ENCODE results near the gene ALDOA.
"Not testable (repeated sequence)": the region's sequence is repeated elsewhere in the genome, so short reads cannot be mapped to it uniquely, and the experiment has no call there.

ALDOA gene

GRCh38 chr16:30065102-30065942, at the start of gene ALDOA:
ALDOA (plus strand) TSS chr16:30065760; CDS start chr16:30066898, 1,138 bp downstream.
- peak; percentile 91 for DNase-seq (ENCODE audit: low read depth)

GRCh38 chr16:30016555-30017276, 48.8 kb upstream of the ALDOA start:
- no peak for DNase-seq (ENCODE audit: low read depth)

DNA sequence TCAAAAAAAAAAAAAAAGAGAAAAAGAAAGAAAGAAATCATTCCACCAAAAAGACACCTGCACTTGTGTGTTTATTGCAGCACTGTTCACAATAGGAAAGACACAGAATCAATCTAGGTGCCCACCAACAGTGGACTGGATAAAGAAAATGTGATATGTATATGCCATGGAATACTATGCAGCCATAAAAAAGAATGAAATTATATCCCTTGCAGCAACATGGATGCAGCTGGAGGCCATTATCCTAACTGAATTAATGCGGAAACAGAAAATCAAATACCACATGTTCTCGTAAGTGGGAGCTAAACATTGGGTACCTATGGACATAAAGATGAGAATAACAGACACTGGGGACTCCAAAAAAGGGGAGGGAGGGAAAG, 48.3 kb upstream of the ALDOA start:
- no peak for DNase-seq (ENCODE audit: low read depth)

DNA sequence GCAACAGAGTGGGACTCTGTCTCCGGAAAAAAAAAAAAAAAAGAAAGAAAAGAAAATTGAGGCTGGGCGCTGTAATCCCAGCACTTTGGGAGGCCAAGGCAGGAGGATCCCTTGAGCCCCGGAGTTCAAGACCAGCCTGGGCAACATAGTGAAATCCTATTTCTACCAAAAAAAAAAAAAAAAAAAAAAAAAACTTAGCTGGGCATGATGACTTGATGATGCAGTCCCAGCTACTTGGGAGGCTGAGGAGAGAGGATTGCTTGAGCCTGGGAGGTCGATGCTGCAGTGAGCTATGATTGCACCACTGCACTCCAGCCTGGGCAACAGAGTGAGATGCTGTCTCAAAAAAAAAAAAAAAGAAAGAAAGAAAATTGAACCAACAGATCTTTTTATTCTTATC, 47.6 kb upstream of the ALDOA start:
- DNase-seq (ENCODE audit: low read depth): not testable (repeated sequence)

GRCh38 chr16:30018731-30019158, 46.8 kb upstream of the ALDOA start:
- no peak for DNase-seq (ENCODE audit: low read depth)

DNA sequence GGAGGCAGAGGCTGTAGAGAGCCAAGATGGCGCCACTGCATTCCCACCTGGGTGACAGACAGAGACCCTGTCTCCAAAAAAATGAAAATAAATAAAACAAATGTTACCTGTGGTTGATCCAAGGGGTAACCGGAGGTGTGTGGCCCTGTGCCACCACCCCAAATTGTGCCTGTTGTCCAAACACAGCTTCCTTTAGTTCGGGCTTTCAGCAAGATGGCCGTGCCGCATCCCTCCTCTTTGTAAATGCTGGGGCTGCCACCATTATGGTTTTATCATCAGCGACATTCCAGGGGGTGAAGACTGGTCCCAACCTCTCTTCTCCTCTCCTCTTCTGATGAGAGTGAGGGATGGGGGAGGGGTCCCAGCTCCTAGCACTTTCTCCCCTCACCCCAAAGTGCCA, 42.7 kb upstream of the ALDOA start, which contains the start of gene C16orf92:
Gene C16orf92 (plus strand): TSS at position 312 of the 400 bp plus-strand sequence. CDS start 143 bp downstream, outside the sequence.
- DNase-seq (ENCODE audit: low read depth): no peak

GRCh38 chr16:30023586-30023985, 42.0 kb upstream of the ALDOA start:
- DNase-seq (ENCODE audit: low read depth): no peak

GRCh38 chr16:30024451-30024850, 41.1 kb upstream of the ALDOA start:
- DNase-seq (ENCODE audit: low read depth): no peak

- no peak for DNase-seq (ENCODE audit: low read depth)
These were observed 40.4 kb upstream of the ALDOA start for GRCh38 chr16:30025156-30025555.

DNA sequence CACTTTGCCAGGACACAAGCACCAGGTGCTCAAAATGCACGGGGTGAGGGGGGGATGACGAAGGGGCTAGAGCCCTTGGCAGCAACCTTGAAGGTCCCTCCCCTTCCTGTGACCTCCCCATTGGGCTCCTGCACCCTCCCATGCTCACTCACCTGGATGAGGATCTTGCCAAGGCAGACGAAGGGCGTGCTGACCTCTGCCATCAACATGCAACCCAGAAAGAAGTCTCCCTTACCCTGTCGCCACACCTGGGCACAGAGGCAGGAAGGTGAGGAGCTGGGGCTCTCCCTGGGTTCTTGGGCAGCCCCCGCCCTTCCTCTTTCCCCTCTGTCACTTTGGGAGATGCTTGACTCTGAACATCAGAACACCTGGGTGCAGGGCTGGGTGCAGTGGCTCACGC, 40.0 kb upstream of the ALDOA start:
- no peak for DNase-seq (ENCODE audit: low read depth)

DNA sequence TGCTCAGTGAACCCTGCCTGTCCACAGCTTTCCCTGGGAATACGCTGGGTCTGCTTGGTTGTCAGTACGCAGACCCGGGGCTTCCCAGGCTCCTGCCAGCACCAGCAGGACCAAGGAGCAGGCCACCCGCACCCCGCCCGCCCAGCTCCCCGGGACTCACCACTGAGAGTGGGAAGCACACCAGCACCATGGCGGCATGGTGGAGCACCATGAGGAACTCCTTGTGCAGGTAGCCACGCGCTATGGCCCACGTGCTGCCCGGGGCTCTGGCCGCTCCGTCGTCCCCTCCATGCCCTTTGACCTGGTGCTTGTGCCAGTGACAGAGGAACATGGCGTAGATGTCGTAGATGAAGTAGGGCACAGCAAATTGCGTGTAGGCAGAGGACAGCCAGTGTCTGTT, 39.1 kb upstream of the ALDOA start:
- no peak for DNase-seq (ENCODE audit: low read depth)

GRCh38 chr16:30027588-30028437, 37.7 kb upstream of the ALDOA start:
- no peak for DNase-seq (ENCODE audit: low read depth)

DNA sequence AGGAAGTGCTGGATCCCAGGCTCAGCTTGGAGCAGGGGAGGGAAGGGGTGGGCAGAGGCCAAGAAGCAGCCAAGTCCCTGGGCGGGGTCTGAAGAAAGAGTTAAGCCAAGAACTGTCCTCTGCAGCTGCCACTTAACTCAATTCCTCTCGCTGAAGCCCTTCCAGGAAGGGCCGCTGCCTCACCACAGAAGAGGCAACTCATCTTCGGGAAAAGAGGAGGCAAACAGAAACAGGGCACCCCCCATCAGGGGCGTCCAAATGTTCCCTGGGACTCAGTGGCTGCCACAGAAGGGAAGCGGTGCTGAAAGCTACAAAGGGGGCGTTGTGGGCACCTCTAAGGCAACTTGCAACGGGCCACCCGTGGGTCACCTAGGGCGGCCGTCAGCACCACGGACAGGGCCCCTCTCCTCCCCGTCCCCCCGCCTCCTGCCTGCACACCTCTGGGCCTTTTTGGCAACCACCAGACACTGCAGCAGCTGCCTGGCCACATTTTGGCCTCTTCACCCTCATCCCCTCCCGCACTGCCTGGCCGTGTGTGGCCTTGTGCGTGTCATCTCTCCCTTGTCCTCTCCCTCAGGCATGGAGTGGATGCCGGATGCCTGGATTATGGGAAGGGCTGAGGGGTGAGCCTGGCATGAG, 37.0 kb upstream of the ALDOA start:
- DNase-seq (ENCODE audit: low read depth): no peak

DNA sequence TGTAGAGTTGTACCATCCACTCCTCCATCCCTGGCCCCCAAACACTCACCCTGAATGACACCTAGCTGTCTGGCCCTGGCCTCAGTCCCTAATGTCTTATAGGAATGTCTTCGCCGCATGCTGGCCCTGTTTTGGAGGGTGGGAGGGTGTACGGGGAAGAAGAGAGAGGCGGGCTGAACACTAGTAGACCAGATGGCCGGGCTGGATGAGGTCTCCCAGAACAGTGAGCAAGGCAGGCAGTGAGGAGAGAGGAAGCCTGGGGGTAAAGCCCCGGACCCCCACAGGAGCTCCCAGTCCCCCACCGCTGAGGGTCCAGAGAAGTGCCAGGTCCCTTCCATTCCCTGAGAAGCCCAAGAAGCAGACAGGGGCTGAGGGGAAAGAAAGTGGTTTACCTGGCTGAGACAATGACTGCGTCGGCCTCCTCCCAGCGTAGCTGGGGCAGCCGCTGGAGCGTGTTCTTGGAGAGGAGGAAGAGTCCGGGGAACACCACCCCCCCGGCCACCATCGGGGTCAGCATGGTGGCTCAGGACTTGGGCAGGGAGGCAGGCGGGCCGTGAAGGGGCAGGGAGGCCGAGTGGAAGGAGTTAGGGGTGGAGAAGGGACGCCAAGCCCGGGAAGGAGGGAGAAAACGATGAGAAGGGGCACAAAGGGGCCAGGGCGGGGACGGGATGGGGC, 35.4 kb upstream of the ALDOA start:
- DNase-seq (ENCODE audit: low read depth): no peak

- no peak for DNase-seq (ENCODE audit: low read depth)
These were observed 34.6 kb upstream of the ALDOA start, which contains the start of gene TLCD3B for GRCh38 chr16:30030841-30031413. TLCD3B (minus strand) TSS chr16:30031271; CDS start chr16:30030527, 744 bp downstream.

- DNase-seq (ENCODE audit: low read depth): no peak
These were observed 34.1 kb upstream of the ALDOA start for GRCh38 chr16:30031477-30031918.

GRCh38 chr16:30032083-30032819, 33.3 kb upstream of the ALDOA start:
- no peak for DNase-seq (ENCODE audit: low read depth)

- DNase-seq (ENCODE audit: low read depth): no peak
These were observed 32.3 kb upstream of the ALDOA start for GRCh38 chr16:30033270-30033669.

- DNase-seq (ENCODE audit: low read depth): no peak
These were observed 25.3 kb upstream of the ALDOA start for GRCh38 chr16:30040221-30040620.

DNA sequence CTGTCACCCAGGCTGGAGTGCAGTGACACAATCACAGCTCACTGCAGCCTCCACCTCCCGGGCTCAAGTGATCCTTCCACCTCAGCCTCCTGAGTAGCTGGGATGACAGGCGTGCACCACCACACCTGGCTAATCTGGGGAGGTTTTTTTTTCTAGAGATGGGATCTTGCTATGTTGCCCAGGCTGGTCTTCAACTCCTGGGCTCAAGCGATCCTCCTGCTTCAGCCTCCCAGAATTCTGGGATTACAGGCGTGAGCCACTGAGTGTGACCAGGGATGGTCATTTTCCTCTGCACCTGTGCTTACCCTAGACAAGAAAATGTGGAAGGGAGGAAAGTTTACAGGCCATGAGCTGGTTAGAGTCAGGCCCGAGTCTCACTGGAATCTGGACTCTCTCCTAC, 24.9 kb upstream of the ALDOA start:
- not testable (repeated sequence) for DNase-seq (ENCODE audit: low read depth)
